Osteocyte (in vitro differentiated cells): ENCODE data around the gene METRNL. TPM values are rescaled to one million over a fixed set of nuclear protein-coding genes. Genes with fewer than 3 reads are reported as not detected.

Experiments
- DNase-seq: peaks from one replicate; pipeline ENCODE4 v3.0.0; 2021; ENCODE audit warnings: mixed read lengths; ENCODE audit not compliant: unreplicated experiment; ENCODE audit errors: extremely low spot score
- H3K27ac Mint-ChIP-seq: one replicate; pipeline ENCODE4 v1.8.0; 2021; ENCODE audit warnings: mild to moderate bottlenecking, mixed read lengths; ENCODE audit not compliant: unreplicated experiment
- H3K27me3 Mint-ChIP-seq: one replicate; pipeline ENCODE4 v1.8.0; 2021; ENCODE audit warnings: mixed read lengths; ENCODE audit not compliant: unreplicated experiment
- H3K36me3 Mint-ChIP-seq: one replicate; pipeline ENCODE4 v1.8.0; 2021; ENCODE audit warnings: mixed read lengths; ENCODE audit not compliant: unreplicated experiment
- H3K4me1 Mint-ChIP-seq: one replicate; pipeline ENCODE4 v1.8.0; 2021; ENCODE audit warnings: mixed read lengths; ENCODE audit not compliant: unreplicated experiment
- H3K4me3 Mint-ChIP-seq: one replicate; pipeline ENCODE4 v1.8.0; 2021; ENCODE audit warnings: mild to moderate bottlenecking, moderate library complexity, mixed read lengths; ENCODE audit not compliant: unreplicated experiment
- H3K9me3 Mint-ChIP-seq: one replicate; pipeline ENCODE4 v1.8.0; 2021; ENCODE audit warnings: mixed read lengths; ENCODE audit not compliant: unreplicated experiment
- total RNA-seq: library from RNA; stranded (reverse); gene quantifications from 2 replicates; pipeline ENCODE4 v1.2.1, GENCODE V29; 2021
- TF ChIP-seq, protein P1 (sequence below): fragments of 200-600 bp; sonication (generic); IDR thresholded peaks from 2 replicates; pipeline ENCODE4 v1.5.0; 2021; ENCODE audit warnings: antibody characterized with exemption, mild to moderate bottlenecking, moderate library complexity

The METRNL gene
- total RNA-seq, 1 donor from 2014 or later = 214 TPM

DNA sequence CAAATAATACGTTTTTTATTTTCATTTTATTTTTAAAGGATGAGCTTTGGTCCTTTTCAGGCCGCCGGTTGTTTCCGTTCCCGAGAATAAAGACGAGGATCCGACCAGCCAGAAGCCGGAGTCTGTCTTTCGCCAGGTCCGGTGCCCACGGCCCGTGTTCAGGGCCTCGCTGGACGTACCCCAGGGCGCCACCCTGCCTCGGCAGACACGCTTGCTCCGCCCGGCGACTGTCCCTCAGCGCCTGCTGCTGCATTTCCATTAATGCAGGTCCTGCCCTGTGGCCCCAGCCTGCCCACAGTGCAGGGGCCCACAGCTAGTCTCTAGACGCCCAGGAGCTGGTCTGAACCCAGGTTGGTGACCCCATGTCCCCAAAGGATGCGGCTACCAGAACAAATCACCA, 15.6 kb downstream of the METRNL start:
- peaks cover 25% of the 10 kb centered on the region for H3K36me3 Mint-ChIP-seq
- H3K9me3 Mint-ChIP-seq = no peaks in the 10 kb centered on the region
- no peaks in the 10 kb centered on the region for H3K27me3 Mint-ChIP-seq
- DNase-seq = no peak
- no peak overlapping the region for H3K27ac Mint-ChIP-seq
- no peak overlapping the region for H3K4me3 Mint-ChIP-seq
- TF ChIP-seq, protein P1, sequence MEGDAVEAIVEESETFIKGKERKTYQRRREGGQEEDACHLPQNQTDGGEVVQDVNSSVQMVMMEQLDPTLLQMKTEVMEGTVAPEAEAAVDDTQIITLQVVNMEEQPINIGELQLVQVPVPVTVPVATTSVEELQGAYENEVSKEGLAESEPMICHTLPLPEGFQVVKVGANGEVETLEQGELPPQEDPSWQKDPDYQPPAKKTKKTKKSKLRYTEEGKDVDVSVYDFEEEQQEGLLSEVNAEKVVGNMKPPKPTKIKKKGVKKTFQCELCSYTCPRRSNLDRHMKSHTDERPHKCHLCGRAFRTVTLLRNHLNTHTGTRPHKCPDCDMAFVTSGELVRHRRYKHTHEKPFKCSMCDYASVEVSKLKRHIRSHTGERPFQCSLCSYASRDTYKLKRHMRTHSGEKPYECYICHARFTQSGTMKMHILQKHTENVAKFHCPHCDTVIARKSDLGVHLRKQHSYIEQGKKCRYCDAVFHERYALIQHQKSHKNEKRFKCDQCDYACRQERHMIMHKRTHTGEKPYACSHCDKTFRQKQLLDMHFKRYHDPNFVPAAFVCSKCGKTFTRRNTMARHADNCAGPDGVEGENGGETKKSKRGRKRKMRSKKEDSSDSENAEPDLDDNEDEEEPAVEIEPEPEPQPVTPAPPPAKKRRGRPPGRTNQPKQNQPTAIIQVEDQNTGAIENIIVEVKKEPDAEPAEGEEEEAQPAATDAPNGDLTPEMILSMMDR = no peak
- peaks cover 39% of the 10 kb centered on the region for H3K4me1 Mint-ChIP-seq

DNA sequence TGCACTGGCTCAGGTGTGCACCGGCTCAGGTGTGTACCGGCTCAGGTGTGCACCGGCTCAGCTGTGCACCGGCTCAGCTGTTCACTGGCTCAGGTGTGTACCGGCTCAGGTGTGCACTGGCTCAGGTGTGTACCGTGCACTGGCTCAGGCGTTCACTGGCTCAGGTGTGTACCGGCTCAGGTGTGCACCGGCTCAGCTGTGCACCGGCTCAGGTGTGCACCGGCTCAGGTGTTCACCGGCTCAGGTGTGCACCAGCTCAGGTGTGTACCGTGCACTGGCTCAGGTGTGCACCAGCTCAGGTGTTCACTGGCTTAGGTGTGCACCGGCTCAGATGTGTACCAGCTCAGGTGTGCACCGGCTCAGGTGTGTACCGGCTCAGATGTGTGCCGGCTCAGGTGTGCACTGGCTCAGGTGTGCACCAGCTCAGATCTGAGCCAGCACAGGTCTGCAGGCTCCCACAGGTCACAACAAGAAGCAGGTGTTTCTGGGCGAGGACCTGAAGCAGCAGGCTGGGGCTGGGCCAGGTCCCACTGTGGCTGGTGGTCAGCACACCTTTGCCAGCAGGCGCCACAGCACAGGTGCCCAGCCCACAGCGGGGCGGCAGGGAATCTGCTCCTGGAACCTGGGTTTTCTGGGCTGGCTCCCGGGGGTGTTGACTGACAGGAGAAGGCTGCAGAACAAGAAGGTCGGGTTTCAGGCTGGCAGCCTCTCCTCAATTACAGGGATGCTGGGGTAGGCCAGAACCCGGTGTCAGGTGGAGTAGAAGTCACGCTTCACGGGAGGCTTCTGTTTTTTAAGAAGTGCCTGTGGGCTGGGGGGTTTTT, 17.2 kb downstream of the METRNL start:
- no peak overlapping the region for H3K4me3 Mint-ChIP-seq
- peaks cover 48% of the 10 kb centered on the region for H3K4me1 Mint-ChIP-seq
- TF ChIP-seq, protein P1 = no peak
- peaks cover 21% of the 10 kb centered on the region for H3K36me3 Mint-ChIP-seq
- H3K27me3 Mint-ChIP-seq = no peaks in the 10 kb centered on the region
- no peak for DNase-seq
- no peaks in the 10 kb centered on the region for H3K9me3 Mint-ChIP-seq
- H3K27ac Mint-ChIP-seq = no peak overlapping the region

DNA sequence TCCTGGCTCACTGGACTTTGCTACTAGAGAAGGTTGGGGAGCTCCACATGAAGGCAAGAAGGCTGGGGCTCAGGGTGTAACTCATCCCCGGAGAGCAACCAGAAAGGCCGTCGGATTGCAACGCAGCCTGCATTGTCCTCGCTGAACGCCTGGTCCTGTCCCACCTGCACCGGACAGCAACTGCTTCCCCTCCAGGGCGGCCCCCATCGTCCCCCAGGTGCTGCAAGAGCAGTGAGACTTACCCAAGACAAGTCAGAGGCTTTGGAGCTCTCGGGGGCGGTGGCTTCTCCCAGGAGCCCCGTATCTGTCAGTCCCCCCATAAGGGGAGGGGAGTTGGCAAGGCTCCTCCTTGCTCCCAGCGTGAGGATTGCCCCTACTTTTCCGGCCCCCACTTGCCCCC, 18.4 kb downstream of the METRNL start:
- TF ChIP-seq, protein P1 = no peak
- no peak for DNase-seq
- H3K27me3 Mint-ChIP-seq = no peaks in the 10 kb centered on the region
- H3K36me3 Mint-ChIP-seq = peaks cover 18% of the 10 kb centered on the region
- no peaks in the 10 kb centered on the region for H3K9me3 Mint-ChIP-seq
- H3K4me3 Mint-ChIP-seq = no peak overlapping the region
- peaks cover 51% of the 10 kb centered on the region for H3K4me1 Mint-ChIP-seq
- no peak overlapping the region for H3K27ac Mint-ChIP-seq

DNA sequence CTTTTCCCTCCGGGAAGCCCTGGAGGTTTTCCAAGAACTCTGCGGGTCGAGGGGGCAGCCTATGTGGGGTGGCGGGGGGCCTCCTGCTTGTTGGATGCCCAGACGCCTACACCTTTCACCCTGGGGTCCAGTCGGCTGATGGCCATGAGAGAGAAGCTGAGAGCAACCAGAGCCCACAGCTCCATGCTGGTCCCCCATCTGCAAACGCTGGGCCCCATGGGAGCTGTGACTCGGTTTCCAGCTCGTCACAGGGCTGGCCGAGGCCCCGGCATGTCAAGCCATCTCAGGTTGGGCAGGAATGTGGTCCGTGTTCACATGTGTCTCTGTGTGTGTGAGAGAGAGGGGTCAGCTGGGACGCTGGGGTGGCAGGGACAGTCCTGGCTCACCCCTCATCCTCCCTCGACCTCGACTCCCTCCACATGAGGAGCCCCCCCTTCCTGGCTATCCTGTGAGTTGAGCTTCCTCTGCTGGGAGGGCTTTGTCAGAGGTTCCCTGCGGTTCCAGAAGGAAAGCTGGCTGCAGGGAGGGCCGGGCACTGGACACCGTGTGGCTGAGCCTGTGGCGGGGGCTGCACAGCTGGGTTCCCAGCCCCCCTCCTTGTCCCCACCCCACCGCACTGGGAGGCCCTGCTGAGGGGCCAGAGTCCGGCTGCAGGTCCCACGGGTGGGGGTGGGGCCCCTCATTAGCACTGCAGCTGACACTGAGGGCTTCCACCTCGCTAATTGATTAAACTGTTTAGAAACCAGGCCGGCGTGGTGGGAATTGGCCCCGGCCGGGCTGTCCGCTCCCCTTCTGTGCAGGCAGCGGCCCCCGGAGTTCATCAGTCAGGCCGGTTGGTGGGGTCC, 19.1 kb downstream of the METRNL start:
- Mint-ChIP-seq H3K4me3 (no peak overlapping the region), H3K27ac (peak overlapping the region; percentile 38), H3K27me3 (no peaks in the 10 kb centered on the region), H3K36me3 (peaks cover 18% of the 10 kb centered on the region), H3K4me1 (peaks cover 49% of the 10 kb centered on the region), H3K9me3 (no peaks in the 10 kb centered on the region)
- TF ChIP-seq, protein P1 = no peak
- DNase-seq = no peak

DNA sequence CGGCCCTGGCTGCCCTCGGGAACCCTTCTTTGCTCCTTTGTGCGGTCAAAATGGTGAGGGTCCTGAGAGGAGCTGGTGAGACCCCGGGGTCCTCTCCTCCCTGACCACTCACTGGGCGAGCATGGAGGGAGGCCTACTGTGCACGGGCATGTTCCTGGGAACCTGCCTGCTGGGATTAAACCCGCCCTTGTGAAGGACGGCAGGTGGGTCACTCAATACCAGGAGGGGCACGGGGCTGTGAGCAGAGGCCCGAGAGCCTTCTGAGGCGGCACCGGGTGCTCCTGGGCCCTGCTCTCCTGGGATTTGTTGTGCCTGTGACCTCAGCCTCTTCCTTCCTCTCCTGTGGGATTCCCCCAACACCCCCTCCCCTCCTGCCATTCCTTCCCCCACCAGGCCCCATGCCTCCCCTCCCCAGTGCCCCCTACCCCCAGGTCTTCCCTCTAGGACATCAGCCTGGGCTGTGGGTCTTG, 19.7 kb downstream of the METRNL start:
- Mint-ChIP-seq H3K4me1 (peaks cover 53% of the 10 kb centered on the region), H3K9me3 (no peaks in the 10 kb centered on the region), H3K4me3 (no peak overlapping the region), H3K27me3 (no peaks in the 10 kb centered on the region), H3K27ac (peak overlapping the region; percentile 38), H3K36me3 (peaks cover 13% of the 10 kb centered on the region)
- DNase-seq = no peak
- TF ChIP-seq, protein P1 = no peak
